ENCODE data around the gene TSPAN15.

Gene TSPAN15

GRCh38 chr10:69489506-69490090 lies 38.3 kb downstream of the TSPAN15 start:
- DNase-seq: no peak

GRCh38 chr10:69490876-69491275 lies 39.6 kb downstream of the TSPAN15 start:
- DNase-seq: no peak

GRCh38 chr10:69491611-69492010 lies 40.3 kb downstream of the TSPAN15 start:
- no peak for DNase-seq

DNA sequence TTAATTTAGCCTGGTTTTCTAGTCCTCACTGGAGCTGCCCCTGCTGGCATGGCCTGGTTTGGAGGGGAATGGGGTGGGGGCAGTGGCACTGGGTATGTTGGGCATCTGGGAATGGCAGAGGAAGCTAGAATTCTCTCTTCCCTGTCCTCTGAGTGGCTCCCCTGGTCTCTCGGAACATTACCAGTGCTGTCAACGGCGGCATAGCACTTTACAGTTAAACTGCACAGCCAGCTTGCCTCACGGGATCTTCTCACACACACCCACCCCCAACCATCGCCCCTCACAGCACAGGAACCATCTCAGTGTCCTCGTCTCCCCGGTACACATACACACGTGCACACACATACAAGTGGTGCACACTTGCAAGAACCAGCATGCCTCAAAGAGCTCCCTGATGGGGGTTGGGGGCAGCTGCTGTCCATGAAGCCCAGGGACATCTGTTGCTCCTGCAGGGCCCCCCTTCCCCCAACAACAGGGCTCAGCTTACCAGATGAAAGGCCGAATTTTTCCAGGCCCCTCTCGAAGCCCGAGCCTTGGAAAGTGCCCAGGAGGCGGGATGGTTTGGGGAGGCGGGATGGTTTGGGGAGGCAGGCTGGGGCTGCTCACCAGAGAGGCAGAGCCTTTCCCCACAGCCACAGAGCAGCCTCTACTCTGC lies 41.0 kb downstream of the TSPAN15 start:
- no peak for DNase-seq

DNA sequence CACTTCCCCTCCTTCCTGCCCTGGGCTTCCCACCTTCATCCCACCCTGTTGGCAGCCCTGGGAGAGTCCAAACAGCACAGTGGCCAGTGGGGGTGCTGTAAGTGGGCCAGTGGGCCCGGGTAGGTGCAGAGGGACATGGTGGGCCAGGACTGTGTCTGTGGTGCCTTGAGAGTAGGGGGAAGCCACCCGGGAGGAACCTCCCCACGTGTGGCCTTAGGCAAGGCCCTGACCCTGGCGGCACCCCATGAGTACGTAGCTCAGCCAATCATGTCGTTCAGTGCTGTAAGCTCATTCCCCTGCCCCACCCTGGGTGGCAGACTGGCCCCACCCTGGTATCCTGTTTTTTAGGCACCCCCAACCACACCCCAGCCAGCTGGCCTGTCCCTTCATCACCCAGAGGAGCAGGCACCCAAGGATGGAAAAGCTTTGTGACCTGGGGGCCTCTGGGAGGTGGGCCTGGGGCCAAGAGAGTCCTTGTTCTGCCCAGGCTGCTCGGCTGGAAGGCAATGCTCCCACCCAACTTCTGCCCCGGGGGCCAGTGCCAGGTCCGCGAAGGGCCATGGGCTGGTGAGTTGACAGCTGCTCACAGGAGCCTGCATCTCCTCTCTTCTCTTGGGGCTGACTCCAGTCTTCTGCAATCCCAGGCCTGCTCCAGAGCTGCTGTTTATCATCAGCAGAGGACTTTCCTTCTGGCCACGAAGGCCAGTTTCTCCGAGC lies 41.6 kb downstream of the TSPAN15 start:
- no peak for DNase-seq

GRCh38 chr10:69494626-69495558 lies 43.6 kb downstream of the TSPAN15 start:
- DNase-seq: no peak

DNA sequence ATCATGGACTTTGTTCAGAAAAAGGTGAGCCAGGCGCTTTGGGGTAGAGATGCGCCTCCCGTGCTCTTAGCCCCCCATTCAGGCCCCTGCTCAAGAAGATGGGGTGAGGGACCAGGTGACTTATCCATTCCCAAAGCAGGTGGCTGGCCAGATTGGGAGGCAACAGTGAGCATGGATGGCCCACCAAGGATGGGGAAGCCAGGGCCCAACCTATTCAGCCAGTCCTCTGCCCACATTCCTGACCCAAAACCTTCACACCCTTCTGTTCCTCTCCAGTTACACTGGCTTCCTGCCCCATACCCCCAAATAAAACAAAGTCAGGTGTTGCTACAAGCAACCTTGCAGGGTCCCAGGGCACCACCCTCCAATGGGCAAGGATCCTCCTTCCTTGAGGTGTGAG lies 44.4 kb downstream of the TSPAN15 start:
- DNase-seq: no peak

DNA sequence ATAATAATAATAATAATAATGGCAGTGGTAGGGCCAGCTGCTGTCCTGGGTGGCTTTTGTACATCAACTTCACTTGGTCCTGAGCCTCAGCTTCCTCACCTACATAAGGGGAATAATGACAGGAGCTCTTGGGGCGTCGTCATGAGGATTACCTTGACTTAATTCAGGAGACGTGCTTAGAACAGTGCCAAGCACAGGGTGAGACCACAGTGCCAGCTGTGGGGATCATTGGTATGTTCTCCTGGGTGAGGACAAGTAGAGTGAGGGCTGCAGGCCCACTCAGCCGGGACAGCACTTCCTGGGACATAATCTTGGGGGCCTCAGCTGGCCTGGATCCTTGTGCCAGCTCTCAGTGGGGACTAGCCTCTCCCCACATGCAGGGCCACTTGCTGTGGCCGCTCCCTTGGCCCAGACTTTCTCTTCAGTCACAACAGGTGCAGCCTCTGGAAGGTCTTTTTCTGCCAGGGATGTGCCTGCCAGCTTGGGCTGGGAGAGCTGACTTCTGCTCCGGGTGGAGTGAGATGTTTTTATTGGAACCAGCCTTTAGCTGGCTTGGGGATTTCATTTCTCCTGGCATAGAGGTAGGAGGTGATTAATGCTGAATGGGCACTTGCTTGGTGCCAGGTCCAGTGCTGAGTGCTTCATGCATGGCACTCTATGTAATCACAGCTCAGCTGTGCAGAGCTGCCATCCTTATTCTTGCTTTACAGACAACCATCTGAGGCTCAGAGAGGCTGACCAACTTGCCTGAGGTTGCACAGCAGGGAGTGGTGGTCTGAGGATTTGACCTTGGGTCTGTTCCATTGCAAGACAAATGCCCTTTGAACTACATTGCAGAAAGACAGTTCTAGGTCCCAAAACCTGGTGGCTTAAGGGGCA lies 45.3 kb downstream of the TSPAN15 start:
- no peak for DNase-seq

- no peak for DNase-seq
These were observed 45.9 kb downstream of the TSPAN15 start for GRCh38 chr10:69497231-69497561.

DNA sequence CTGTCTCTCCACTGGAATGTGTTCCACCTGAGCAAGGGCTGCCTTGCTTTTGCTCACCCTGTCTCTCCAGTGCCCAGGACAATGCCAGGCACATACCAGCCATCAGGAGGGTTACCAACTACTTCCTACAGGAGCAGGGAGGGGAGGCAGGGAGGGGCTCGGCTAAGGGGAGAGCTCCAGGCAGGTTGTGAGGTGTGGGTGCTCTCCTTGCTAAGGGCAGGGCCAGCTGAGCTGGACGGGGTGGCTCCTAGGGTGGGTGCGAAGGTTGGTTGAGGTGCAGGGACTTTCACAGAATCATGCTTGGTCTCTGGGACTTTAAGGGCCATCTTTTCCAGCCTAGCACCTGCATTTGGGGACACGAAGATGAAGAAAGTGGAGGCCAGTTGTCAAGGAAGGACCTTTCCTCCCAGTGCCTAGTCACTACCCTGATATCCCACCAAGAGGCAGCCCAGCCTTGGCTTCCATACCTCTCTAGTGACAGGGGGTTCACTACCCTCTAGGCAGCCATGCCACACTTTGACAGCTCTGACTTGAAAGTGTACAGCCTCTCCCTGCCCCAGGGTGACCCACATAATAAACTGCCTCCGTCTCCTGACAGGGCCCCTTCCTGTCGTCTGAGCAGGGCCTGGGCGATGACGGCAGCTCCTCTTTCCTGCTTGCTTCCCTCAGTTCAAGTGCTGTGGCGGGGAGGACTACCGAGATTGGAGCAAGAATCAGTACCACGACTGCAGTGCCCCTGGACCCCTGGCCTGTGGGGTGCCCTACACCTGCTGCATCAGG lies 46.5 kb downstream of the TSPAN15 start:
- DNase-seq: no peak

- no peak for DNase-seq
These were observed 47.6 kb downstream of the TSPAN15 start for GRCh38 chr10:69498711-69499471.

DNA sequence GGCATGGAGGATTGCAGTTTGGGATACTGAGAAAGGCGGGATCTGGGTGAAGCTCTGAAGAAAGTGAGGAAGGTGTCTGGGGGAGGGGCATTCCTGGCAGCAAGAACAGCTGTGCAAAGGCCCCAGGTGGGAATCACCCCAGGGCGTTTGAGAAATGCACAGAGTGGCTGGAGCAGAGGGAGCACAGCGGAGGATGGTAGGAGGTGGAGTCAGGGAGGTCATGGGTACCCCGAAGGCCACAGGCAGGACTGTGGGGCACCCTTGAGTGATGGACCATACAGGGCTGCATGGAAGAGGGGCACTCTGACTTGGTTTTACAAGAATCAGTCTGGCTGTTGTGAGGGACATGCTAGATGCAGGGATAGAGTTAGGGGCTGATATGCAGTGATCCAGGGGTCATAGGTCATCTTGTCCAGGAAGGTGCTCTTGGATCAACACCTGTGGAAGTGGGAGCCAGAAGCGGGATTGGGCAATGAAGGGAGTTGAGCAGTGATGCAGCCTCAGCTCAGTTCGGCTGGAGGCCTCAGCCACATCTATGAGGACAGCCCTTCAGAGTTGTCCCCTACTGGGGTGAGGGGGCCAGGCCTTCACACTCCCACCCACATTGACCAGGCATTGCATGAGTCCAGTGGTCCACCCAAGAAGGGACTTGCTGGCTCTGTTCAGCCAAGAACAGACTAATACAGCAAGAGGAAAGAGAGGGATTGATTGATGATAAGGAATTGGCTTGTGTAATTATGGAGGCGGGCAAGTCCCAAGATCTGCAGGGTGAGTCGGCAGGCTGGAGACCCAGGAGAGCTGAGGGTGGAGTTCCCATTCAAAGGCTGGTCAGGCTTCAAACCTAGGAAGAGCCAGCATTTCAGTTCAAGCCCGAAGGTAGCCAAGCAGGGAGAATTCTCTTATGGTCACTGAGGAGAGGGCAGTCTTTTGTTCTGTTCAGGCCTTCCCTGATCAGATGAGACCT lies 48.7 kb downstream of the TSPAN15 start:
- no peak for DNase-seq

GRCh38 chr10:69500864-69501468 lies 49.7 kb downstream of the TSPAN15 start:
- DNase-seq: no peak

GRCh38 chr10:69501657-69502056 lies 50.4 kb downstream of the TSPAN15 start:
- no peak for DNase-seq

GRCh38 chr10:69502589-69502988 lies 51.3 kb downstream of the TSPAN15 start:
- no peak for DNase-seq

DNA sequence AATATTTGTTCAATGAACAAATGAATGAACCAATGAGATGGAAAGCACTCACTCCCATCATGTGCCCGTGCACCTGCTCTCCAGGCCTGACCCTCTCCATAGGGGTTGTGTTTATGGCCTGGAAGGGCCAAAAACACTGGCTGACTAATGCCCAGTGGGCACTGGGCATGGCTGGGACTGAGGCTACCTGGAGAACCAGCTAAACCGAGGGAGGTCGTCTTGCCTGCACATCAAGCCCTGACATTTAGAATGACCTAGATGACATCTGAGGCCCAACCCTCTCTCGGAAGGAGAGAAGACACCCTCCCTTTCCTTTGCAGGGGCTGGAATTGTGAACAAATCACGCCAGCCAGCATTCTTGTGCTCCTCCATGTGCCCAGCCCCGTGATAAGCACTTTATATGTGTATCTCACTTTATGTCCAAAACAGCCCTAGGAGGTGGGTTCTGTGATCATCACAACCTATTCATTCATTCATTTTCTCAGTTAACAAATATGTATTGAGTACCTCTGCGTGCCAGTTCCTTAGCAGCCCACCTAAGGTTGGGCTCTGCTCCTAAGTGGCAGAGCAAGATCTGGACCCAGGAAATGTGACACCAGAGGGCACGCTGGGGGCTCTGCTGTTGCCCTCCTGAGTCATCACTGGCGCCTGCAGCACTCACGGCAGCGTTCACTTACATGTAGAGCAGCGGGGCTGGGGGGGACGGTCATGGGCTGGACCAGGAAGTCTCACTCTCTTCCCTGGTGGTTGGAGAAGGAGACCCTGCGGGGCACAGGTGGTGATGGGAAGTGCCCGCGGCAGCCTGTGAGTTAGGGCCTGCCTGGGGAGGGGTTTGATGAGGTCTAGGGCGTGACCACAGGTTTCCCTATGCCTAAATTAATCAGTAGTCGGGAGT lies 52.0 kb downstream of the TSPAN15 start:
- no peak for DNase-seq

DNA sequence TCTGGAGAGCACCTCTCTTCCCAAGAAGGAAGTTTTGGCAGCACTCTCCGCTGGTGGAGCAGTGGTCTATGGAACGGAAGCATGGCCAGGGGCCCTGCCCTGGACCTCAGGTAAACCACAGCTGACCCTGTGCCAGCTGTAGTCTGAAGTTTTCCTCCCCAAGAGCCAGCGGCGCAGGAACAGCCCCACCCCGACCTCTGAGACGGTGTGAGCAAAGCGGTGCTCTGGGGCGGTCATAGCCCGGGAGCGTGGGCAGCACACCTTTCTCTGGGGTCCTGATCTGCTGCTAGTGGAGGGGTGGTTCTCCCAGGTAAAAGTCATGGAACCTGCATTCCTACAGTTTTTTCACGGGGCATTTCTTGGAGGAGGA lies 52.6 kb downstream of the TSPAN15 start:
- DNase-seq: no peak

All from NCI-H1105 (cell line).